NCI-H2029 treated with DMSO at 0.1 percent for 48 hours (cell line): ENCODE results near the gene YARS2.
"Not testable (repeated sequence)": the region's sequence is repeated elsewhere in the genome, so short reads cannot be mapped to it uniquely, and the experiment has no call there.

ENCODE experiments used
- DNase-seq: peaks from one replicate; lab custom pipeline; 2025; lab: John Stamatoyannopoulos, UW

YARS2 gene

GRCh38 chr12:32753605-32754004 lies 2.1 kb downstream of the YARS2 start:
- DNase-seq, result no peak

- no peak for DNase-seq
Measured at GRCh38 chr12:32743264-32743663, 12.4 kb downstream of the YARS2 start.

GRCh38 chr12:32742133-32742532 lies 13.6 kb downstream of the YARS2 start:
- no peak for DNase-seq

GRCh38 chr12:32739279-32739678 lies 16.4 kb downstream of the YARS2 start:
- no peak for DNase-seq

- DNase-seq, result no peak
Measured at GRCh38 chr12:32737715-32738114, 18.0 kb downstream of the YARS2 start.

- no peak for DNase-seq
Measured at GRCh38 chr12:32736445-32736844, 19.3 kb downstream of the YARS2 start.

GRCh38 chr12:32734952-32735351 lies 20.7 kb downstream of the YARS2 start:
- DNase-seq, result no peak

GRCh38 chr12:32727237-32727636 lies 28.5 kb downstream of the YARS2 start:
- DNase-seq, result no peak

- DNase-seq, result no peak
Measured at GRCh38 chr12:32726286-32726685, 29.4 kb downstream of the YARS2 start.

GRCh38 chr12:32725308-32725707 lies 30.4 kb downstream of the YARS2 start:
- not testable (repeated sequence) for DNase-seq

GRCh38 chr12:32718926-32719325 lies 36.8 kb downstream of the YARS2 start:
- DNase-seq, result no peak

- DNase-seq, result no peak
Measured at GRCh38 chr12:32714772-32715171, 40.9 kb downstream of the YARS2 start.

GRCh38 chr12:32708926-32709325 lies 46.8 kb downstream of the YARS2 start:
- no peak for DNase-seq

- DNase-seq, result no peak
Measured at GRCh38 chr12:32706335-32707024, 49.2 kb downstream of the YARS2 start.

GRCh38 chr12:32705783-32706182 lies 49.9 kb downstream of the YARS2 start:
- no peak for DNase-seq

- no peak for DNase-seq
Measured at GRCh38 chr12:32702946-32703345, 52.8 kb downstream of the YARS2 start.

GRCh38 chr12:32702473-32702872 lies 53.2 kb downstream of the YARS2 start:
- DNase-seq, result no peak

GRCh38 chr12:32699437-32699836 lies 56.3 kb downstream of the YARS2 start:
- DNase-seq, result not testable (repeated sequence)

- peak; percentile 10 for DNase-seq
Measured at GRCh38 chr12:32698285-32698684, 57.4 kb downstream of the YARS2 start.

- DNase-seq, result no peak
Measured at GRCh38 chr12:32697445-32697844, 58.3 kb downstream of the YARS2 start.
